ENCODE data around the gene NYAP2. TPM values are rescaled to one million over a fixed set of nuclear protein-coding genes. Genes with fewer than 3 reads are reported as not detected.

NYAP2 gene
- total and polyA plus RNA-seq, 10 of the 15 experiments (the other 5 are each of a cell fraction or from before 2014, with no cell fraction given): 0.03 TPM; not detected in 9

- no peak overlapping the region for H3K4me3 ChIP-seq
- no peaks in the 10 kb centered on the region for H3K9me3 ChIP-seq (replicated peaks; ENCODE audit: control insufficient read depth, insufficient read depth, low read length)
- RAD21 ChIA-PET (ENCODE audit: unreplicated experiment): interaction anchor here (1.0 kb wide), 1 partner anchor 134 kb away, joined by 3 read pairs; no protein-coding TSS in a partner anchor
- CTCF ChIA-PET: no interaction called here
- DNase-seq (ENCODE audit: low read depth, low spot score) (no peak), FAIRE-seq (no peak), ATAC-seq (no peak)
- no peak overlapping the region for H2AFZ ChIP-seq (ENCODE audit: control insufficient read depth, low read depth, low read length)
- no peaks in the 10 kb centered on the region for H3K27me3 ChIP-seq (replicated peaks in 1 of 2; ENCODE audit: control insufficient read depth in 2 of 2, insufficient read depth in 2 of 2, low read length in 1 of 2)
- in situ Hi-C loops (cut with MboI): no loop called here
- H3K9ac ChIP-seq (ENCODE audit: control insufficient read depth, insufficient read depth, low read length): no peak overlapping the region
- no TSS peak for BruUV-seq (replicated peaks)
- WGBS (ENCODE audit: insufficient coverage, insufficient replicate concordance, low lambda C conversion rate, missing lambda C conversion rate): 27% methylated on average over 4 of the region's 4 CpGs
- POLR2A ChIA-PET: no interaction called here
- no peaks in the 10 kb centered on the region for H4K20me1 ChIP-seq (ENCODE audit: control insufficient read depth, insufficient read depth)
- SMC1A ChIA-PET (ENCODE audit: uncharacterized antibody, unreplicated experiment): no interaction called here
- H3K27ac ChIP-seq (ENCODE audit: control insufficient read depth, insufficient read depth): no peak overlapping the region
- no peaks in the 10 kb centered on the region for H3K79me2 ChIP-seq (ENCODE audit: control insufficient read depth, insufficient read depth, low read length)
- intact Hi-C loops (cut with micrococcal nuclease; ENCODE audit: unreplicated experiment): no loop called here
- H3K4me1 ChIP-seq (ENCODE audit: control insufficient read depth, insufficient read depth, low read length): no peaks in the 10 kb centered on the region
- no peak overlapping the region for H3K4me2 ChIP-seq (ENCODE audit: control insufficient read depth, insufficient read depth)
- no peak for TF ChIP-seq ZNF24 (IDR thresholded peaks at IDR 0.05)
- TF ChIP-seq E4F1 (IDR thresholded peaks at IDR 0.05; ENCODE audit: borderline replicate concordance, partially characterized antibody): no peak
- TF ChIP-seq REST (IDR thresholded peaks at IDR 0.05; ENCODE audit: low read depth, low read length): peak; percentile 55; the same call in 1 of the 2 replicates
- TF ChIP-seq ZNF687 (IDR thresholded peaks at IDR 0.05): no peak
- no peaks in the 10 kb centered on the region for H3K36me3 ChIP-seq (ENCODE audit: control insufficient read depth in 2 of 2, insufficient read depth in 2 of 2, low read length in 1 of 2)
These were observed 34.5 kb downstream of the NYAP2 start for GRCh38 chr2:225434014-225434413.

Measured in GM12878 (cell line).